Naive thymus-derived CD4-positive, alpha-beta T cell (primary cell): ENCODE results near the gene HIVEP3. TPM values are rescaled to one million over a fixed set of nuclear protein-coding genes. Genes with fewer than 3 reads are reported as not detected.

Experiments used
- ATAC-seq: fragments of 150-1000 bp; cut with Tn5 transposase; 2 replicates; pipeline ENCODE4 v1.10.0; 2021; ENCODE audit warnings: mild to moderate bottlenecking, moderate library complexity
- CTCF ChIA-PET: fragments of 350-600 bp; sonication (Branson Sonifier 250); formaldehyde crosslinking; loops from one replicate; lab custom pipeline; 2021; ENCODE audit warnings: antibody characterized with exemption; lab: Charles Lee
- POLR2A ChIA-PET: fragments of 350-600 bp; sonication (Branson Sonifier 250); formaldehyde crosslinking; loops from one replicate; lab custom pipeline; 2021; ENCODE audit warnings: antibody characterized with exemption, inconsistent platforms; lab: Charles Lee
- DNase-seq, 9 donors: peaks; one replicate each; pipeline versions ENCODE4 v3.0.0 to v3.0.0-alpha.2; 2020 to 2022; ENCODE audit warnings: mixed read lengths in 1 of 9
- H3K27ac ChIP-seq: one replicate; pipeline ENCODE4 v1.7.0; 2013; ENCODE audit warnings: mild to moderate bottlenecking, low read depth, low read length, moderate library complexity
- H3K27me3 ChIP-seq, 2 donors: one replicate each; pipeline ENCODE4 v1.7.0; 2013; ENCODE audit warnings: low read length in 2 of 2, mild to moderate bottlenecking in 2 of 2, moderate library complexity in 2 of 2; ENCODE audit not compliant: control insufficient read depth in 2 of 2, insufficient read depth in 2 of 2
- H3K36me3 ChIP-seq, 3 experiments: 1 replicate in 2 of 3; 2 replicates in 1 of 3; pipeline ENCODE4 v1.7.0; 2013; ENCODE audit warnings: low read length in 3 of 3, mild to moderate bottlenecking in 3 of 3, moderate library complexity in 1 of 3; ENCODE audit not compliant: insufficient read depth in 3 of 3, control insufficient read depth in 2 of 3
- H3K4me1 ChIP-seq, 2 donors: one replicate each; pipeline ENCODE4 v1.7.0; 2013; ENCODE audit warnings: low read length in 2 of 2, mild to moderate bottlenecking in 2 of 2, moderate library complexity in 1 of 2; ENCODE audit not compliant: control insufficient read depth in 2 of 2, insufficient read depth in 2 of 2
- H3K4me3 ChIP-seq: 2 replicates; pipeline ENCODE4 v1.7.0; 2013; ENCODE audit warnings: mild to moderate bottlenecking, low read length
- H3K9me3 ChIP-seq, 3 experiments: 1 replicate in 2 of 3; 2 replicates in 1 of 3; pipeline ENCODE4 v1.7.0; 2013; ENCODE audit warnings: low read length in 3 of 3; ENCODE audit not compliant: control insufficient read depth in 2 of 3
- H3K27ac Mint-ChIP-seq, 9 donors: one replicate each; pipeline ENCODE4 v1.8.0; 2020 to 2022; ENCODE audit warnings: mixed read lengths in 9 of 9, mild to moderate bottlenecking in 8 of 9, moderate library complexity in 5 of 9, inconsistent platforms in 2 of 9
- H3K27me3 Mint-ChIP-seq, 5 donors: one replicate each; pipeline ENCODE4 v1.8.0; 2021 to 2022; ENCODE audit warnings: mixed read lengths in 5 of 5, mild to moderate bottlenecking in 1 of 5
- H3K36me3 Mint-ChIP-seq, 5 donors: one replicate each; pipeline ENCODE4 v1.8.0; 2020 to 2022; ENCODE audit warnings: mixed read lengths in 5 of 5, mild to moderate bottlenecking in 3 of 5, inconsistent platforms in 1 of 5
- H3K4me1 Mint-ChIP-seq, 7 donors: one replicate each; pipeline ENCODE4 v1.8.0; 2020 to 2022; ENCODE audit warnings: mixed read lengths in 7 of 7, mild to moderate bottlenecking in 3 of 7, inconsistent platforms in 1 of 7
- H3K4me3 Mint-ChIP-seq, 10 donors: one replicate each; pipeline ENCODE4 v1.8.0; 2020 to 2022; ENCODE audit warnings: mild to moderate bottlenecking in 10 of 10, mixed read lengths in 10 of 10, moderate library complexity in 6 of 10, inconsistent platforms in 2 of 10
- H3K9me3 Mint-ChIP-seq, 11 donors: one replicate each; pipeline ENCODE4 v1.8.0; 2020 to 2022; ENCODE audit warnings: mixed read lengths in 11 of 11, mild to moderate bottlenecking in 4 of 11, inconsistent platforms in 1 of 11, moderate library complexity in 1 of 11
- intact Hi-C, 2 donors: fragments of 100-400 bp; cut with micrococcal nuclease; formaldehyde crosslinking; loops; one replicate each; pipeline ENCODE4 v1.15.1; 2023
- polyA plus RNA-seq, 2 donors: library from polyadenylated mRNA; unstranded; fragments of 300-500 nt; fragmentation: Illumina TruSeq; gene quantifications; one replicate each; pipeline ENCODE4 v1.2.3, GENCODE V29; 2021
- total RNA-seq, 6 experiments: library from RNA in 5 of 6; stranded (reverse) in 5 of 6; gene quantifications; 1 replicate in 5 of 6; 2 replicates in 1 of 6; pipeline ENCODE4 v1.2.3 and lab custom pipeline; 2021 to 2026

Gene HIVEP3
- total and polyA plus RNA-seq, 7 experiments from 2014 or later: 4.3 to 19.1 (median 7.0) TPM

GRCh38 chr1:41500781-41501518, 417.8 kb downstream of the HIVEP3 start:
- H3K27me3 Mint-ChIP-seq: peaks cover 0 to 7% (median 5%) of the 10 kb centered on the region in 5 donors
- Histone ChIP-seq H3K4me3 (no peak overlapping the region), H3K27me3 (no peaks in the 10 kb centered on the region), H3K36me3 (no peaks in the 10 kb centered on the region), H3K27ac (no peak overlapping the region), H3K4me1 (no peaks in the 10 kb centered on the region), H3K9me3 (no peaks in the 10 kb centered on the region)
- peaks cover 0 to 8% (median 0%) of the 10 kb centered on the region in 7 donors for H3K4me1 Mint-ChIP-seq
- ChIA-PET CTCF (no interaction called here), POLR2A (no interaction called here)
- H3K27ac Mint-ChIP-seq: peak overlapping the region in 1 of 9 donors; percentile 63
- ATAC-seq (no peak), DNase-seq (no peak)
- H3K36me3 Mint-ChIP-seq: no peaks in the 10 kb centered on the region
- no peak overlapping the region for H3K4me3 Mint-ChIP-seq
- no peaks in the 10 kb centered on the region for H3K9me3 Mint-ChIP-seq
- intact Hi-C loops: no loop called here

GRCh38 chr1:41500378-41500777, 418.3 kb downstream of the HIVEP3 start:
- H3K4me1 ChIP-seq: peaks cover 0 to 4% of the 10 kb centered on the region in 2 donors
- H3K27ac ChIP-seq: no peak overlapping the region
- H3K9me3 Mint-ChIP-seq: no peaks in the 10 kb centered on the region
- H3K4me1 Mint-ChIP-seq: peaks cover 0 to 13% (median 1%) of the 10 kb centered on the region in 7 donors
- H3K27me3 ChIP-seq: no peaks in the 10 kb centered on the region
- no peak overlapping the region for H3K4me3 ChIP-seq
- no peak overlapping the region for H3K4me3 Mint-ChIP-seq
- ATAC-seq (no peak), DNase-seq (no peak)
- ChIA-PET POLR2A (no interaction called here), CTCF (no interaction called here)
- H3K27me3 Mint-ChIP-seq: peaks cover 3 to 12% (median 9%) of the 10 kb centered on the region in 5 donors
- H3K36me3 ChIP-seq: no peaks in the 10 kb centered on the region
- H3K9me3 ChIP-seq: no peaks in the 10 kb centered on the region
- intact Hi-C loops: no loop called here
- no peak overlapping the region for H3K27ac Mint-ChIP-seq
- H3K36me3 Mint-ChIP-seq: no peaks in the 10 kb centered on the region

GRCh38 chr1:41499591-41499990, 419.1 kb downstream of the HIVEP3 start:
- peaks cover 10 to 18% (median 12%) of the 10 kb centered on the region in 5 donors for H3K27me3 Mint-ChIP-seq
- no peak overlapping the region for H3K4me3 Mint-ChIP-seq
- H3K27ac Mint-ChIP-seq: no peak overlapping the region
- H3K4me1 Mint-ChIP-seq: peaks cover 0 to 12% (median 1%) of the 10 kb centered on the region in 7 donors
- no peak overlapping the region for H3K4me3 ChIP-seq
- ATAC-seq: no peak
- H3K27me3 ChIP-seq: no peaks in the 10 kb centered on the region
- no peaks in the 10 kb centered on the region for H3K9me3 ChIP-seq
- DNase-seq: no peak
- H3K36me3 ChIP-seq: no peaks in the 10 kb centered on the region
- intact Hi-C loops: no loop called here
- ChIA-PET POLR2A (no interaction called here), CTCF (no interaction called here)
- no peaks in the 10 kb centered on the region for H3K36me3 Mint-ChIP-seq
- H3K27ac ChIP-seq: no peak overlapping the region
- H3K9me3 Mint-ChIP-seq: no peaks in the 10 kb centered on the region
- H3K4me1 ChIP-seq: peaks cover 0 to 4% of the 10 kb centered on the region in 2 donors

- CTCF ChIA-PET: no interaction called here
- POLR2A ChIA-PET: no interaction called here
- peaks cover 0 to 4% of the 10 kb centered on the region in 2 donors for H3K4me1 ChIP-seq
These were observed 419.9 kb downstream of the HIVEP3 start for GRCh38 chr1:41498804-41499203.

GRCh38 chr1:41498391-41498790, 420.3 kb downstream of the HIVEP3 start:
- intact Hi-C loops: no loop called here
- H3K27me3 Mint-ChIP-seq: peaks cover 11 to 21% (median 14%) of the 10 kb centered on the region in 5 donors
- no peak overlapping the region for H3K27ac Mint-ChIP-seq
- Histone ChIP-seq H3K36me3 (no peaks in the 10 kb centered on the region), H3K27me3 (no peaks in the 10 kb centered on the region), H3K4me1 (peaks cover 0 to 4% of the 10 kb centered on the region in 2 donors), H3K9me3 (no peaks in the 10 kb centered on the region), H3K4me3 (no peak overlapping the region), H3K27ac (no peak overlapping the region)
- H3K36me3 Mint-ChIP-seq: no peaks in the 10 kb centered on the region
- ATAC-seq: no peak
- H3K4me3 Mint-ChIP-seq: peak overlapping the region in 1 of 10 donors; percentile 12
- ChIA-PET POLR2A (no interaction called here), CTCF (no interaction called here)
- H3K4me1 Mint-ChIP-seq: peaks cover 0 to 6% (median 1%) of the 10 kb centered on the region in 7 donors
- no peaks in the 10 kb centered on the region for H3K9me3 Mint-ChIP-seq
- no peak for DNase-seq

More at GRCh38 chr1:41498804-41499203, 419.9 kb downstream of the HIVEP3 start:
- no peak for ATAC-seq
- Histone ChIP-seq H3K36me3 (no peaks in the 10 kb centered on the region), H3K9me3 (no peaks in the 10 kb centered on the region), H3K27ac (no peak overlapping the region), H3K27me3 (no peaks in the 10 kb centered on the region), H3K4me3 (no peak overlapping the region)
- DNase-seq: no peak
- H3K9me3 Mint-ChIP-seq: no peaks in the 10 kb centered on the region
- peaks cover 11 to 21% (median 14%) of the 10 kb centered on the region in 5 donors for H3K27me3 Mint-ChIP-seq
- intact Hi-C loops: no loop called here
- no peak overlapping the region for H3K27ac Mint-ChIP-seq
- H3K4me1 Mint-ChIP-seq: peaks cover 0 to 6% (median 1%) of the 10 kb centered on the region in 7 donors
- H3K36me3 Mint-ChIP-seq: no peaks in the 10 kb centered on the region
- no peak overlapping the region for H3K4me3 Mint-ChIP-seq

GRCh38 chr1:41497461-41498030, 421.2 kb downstream of the HIVEP3 start:
- no peak for ATAC-seq
- no peak overlapping the region for H3K27ac Mint-ChIP-seq
- H3K4me3 Mint-ChIP-seq: no peak overlapping the region
- intact Hi-C loops: no loop called here
- H3K4me1 ChIP-seq: peaks cover 0 to 4% of the 10 kb centered on the region in 2 donors
- CTCF ChIA-PET: no interaction called here
- H3K4me1 Mint-ChIP-seq: peaks cover 0 to 6% (median 1%) of the 10 kb centered on the region in 7 donors
- H3K27ac ChIP-seq: no peak overlapping the region
- POLR2A ChIA-PET: no interaction called here
- no peak overlapping the region for H3K4me3 ChIP-seq
- DNase-seq: no peak
- H3K27me3 ChIP-seq: no peaks in the 10 kb centered on the region
- H3K9me3 ChIP-seq: no peaks in the 10 kb centered on the region
- H3K9me3 Mint-ChIP-seq: no peaks in the 10 kb centered on the region
- H3K36me3 ChIP-seq: no peaks in the 10 kb centered on the region
- peaks cover 11 to 21% (median 14%) of the 10 kb centered on the region in 5 donors for H3K27me3 Mint-ChIP-seq
- H3K36me3 Mint-ChIP-seq: no peaks in the 10 kb centered on the region
